ENCODE measurements around the gene KLHDC4. TPM values are rescaled to one million over a fixed set of nuclear protein-coding genes. Genes with fewer than 3 reads are reported as not detected.

The KLHDC4 gene
- total RNA-seq, 1 donor from 2014 or later, result 29.0 TPM

- DNase-seq (ENCODE audit: low read depth), result no peak
- no peak overlapping the region for H3K4me3 ChIP-seq (ENCODE audit: low read depth, low read length)
- TF ChIP-seq CTCF (conservative IDR thresholded peaks at IDR 0.05; ENCODE audit: low read depth, low read length), result no peak
Measured at GRCh38 chr16:87713451-87714229, 52.1 kb downstream of the KLHDC4 start.

- no peak for TF ChIP-seq CTCF (conservative IDR thresholded peaks at IDR 0.05; ENCODE audit: low read depth, low read length)
- H3K4me3 ChIP-seq (ENCODE audit: low read depth, low read length), result no peak overlapping the region
- no peak for DNase-seq (ENCODE audit: low read depth)
Measured at GRCh38 chr16:87712184-87712762, 53.5 kb downstream of the KLHDC4 start.

GRCh38 chr16:87710887-87711286, 54.9 kb downstream of the KLHDC4 start:
- no peak for TF ChIP-seq CTCF (conservative IDR thresholded peaks at IDR 0.05; ENCODE audit: low read depth, low read length)
- H3K4me3 ChIP-seq (ENCODE audit: low read depth, low read length), result no peak overlapping the region
- no peak for DNase-seq (ENCODE audit: low read depth)

- no peak for DNase-seq (ENCODE audit: low read depth)
- no peak overlapping the region for H3K4me3 ChIP-seq (ENCODE audit: low read depth, low read length)
- no peak for TF ChIP-seq CTCF (conservative IDR thresholded peaks at IDR 0.05; ENCODE audit: low read depth, low read length)
Measured at GRCh38 chr16:87709677-87710076, 56.1 kb downstream of the KLHDC4 start.

- H3K4me3 ChIP-seq (ENCODE audit: low read depth, low read length), result no peak overlapping the region
- TF ChIP-seq CTCF (conservative IDR thresholded peaks at IDR 0.05; ENCODE audit: low read depth, low read length), result no peak
- no peak for DNase-seq (ENCODE audit: low read depth)
Measured at GRCh38 chr16:87708881-87709638, 56.7 kb downstream of the KLHDC4 start.

GRCh38 chr16:87707714-87708580, 57.8 kb downstream of the KLHDC4 start:
- DNase-seq (ENCODE audit: low read depth), result no peak
- H3K4me3 ChIP-seq (ENCODE audit: low read depth, low read length), result no peak overlapping the region
- no peak for TF ChIP-seq CTCF (conservative IDR thresholded peaks at IDR 0.05; ENCODE audit: low read depth, low read length)
